IMR-90 (cell line): ENCODE results near the gene CDS2.

ENCODE experiments used
- CEBPB ChIP-seq: IDR thresholded peaks from 2 replicates; pipeline ENCODE4 v1.6.1; 2012; ENCODE audit warnings: low read depth, low read length, improper control_type of control experiment
- CHD1 ChIP-seq: IDR thresholded peaks from 2 replicates; pipeline ENCODE4 v1.6.1; 2012; ENCODE audit warnings: low read depth, low read length, improper control_type of control experiment
- CTCF ChIP-seq: conservative IDR thresholded peaks from 2 replicates; pipeline ENCODE4 v1.5.1; 2012; ENCODE audit warnings: mild to moderate bottlenecking, low read depth, low read length, improper control_type of control experiment
- ELK1 ChIP-seq: fragments of 150-350 bp; IDR thresholded peaks from 2 replicates; pipeline ENCODE4 v1.6.1; 2016; ENCODE audit warnings: low read depth, mild to moderate bottlenecking, low read length, moderate library complexity, borderline replicate concordance
- FOS ChIP-seq: fragments of 150-350 bp; IDR thresholded peaks from 2 replicates; pipeline ENCODE4 v1.6.1; 2016; ENCODE audit warnings: low read depth, low read length
- MAFK ChIP-seq: IDR thresholded peaks from 2 replicates; pipeline ENCODE4 v1.6.1; 2012; ENCODE audit warnings: low read depth, low read length, improper control_type of control experiment
- MAZ ChIP-seq: IDR thresholded peaks from 2 replicates; pipeline ENCODE4 v1.6.1; 2012; ENCODE audit warnings: low read depth, mild to moderate bottlenecking, low read length, improper control_type of control experiment, moderate library complexity, borderline replicate concordance
- POLR2A ChIP-seq: IDR thresholded peaks from 2 replicates; pipeline ENCODE4 v1.6.1; 2012; ENCODE audit warnings: mild to moderate bottlenecking, low read depth, low read length
- RAD21 ChIP-seq: IDR thresholded peaks from 2 replicates; pipeline ENCODE4 v1.6.1; 2012; ENCODE audit warnings: low read length, improper control_type of control experiment
- RCOR1 ChIP-seq: IDR thresholded peaks from 2 replicates; pipeline ENCODE4 v1.6.1; 2012; ENCODE audit warnings: mild to moderate bottlenecking, low read length, improper control_type of control experiment; ENCODE audit not compliant: insufficient replicate concordance
- TF ChIP-seq, protein P1 (sequence below): fragments of 150-350 bp; IDR thresholded peaks from 2 replicates; pipeline ENCODE4 v1.6.1; 2017; ENCODE audit warnings: mild to moderate bottlenecking, antibody characterized with exemption, low read length, low read depth

GRCh38 chr20:5170341-5170740, 43.5 kb downstream of the CDS2 start:
- TF ChIP-seq CTCF (no peak), MAFK (no peak), POLR2A (no peak), CEBPB (no peak), CHD1 (no peak), MAZ (no peak), FOS (no peak), RAD21 (no peak), ELK1 (no peak), RCOR1 (no peak)
- TF ChIP-seq, protein P1, sequence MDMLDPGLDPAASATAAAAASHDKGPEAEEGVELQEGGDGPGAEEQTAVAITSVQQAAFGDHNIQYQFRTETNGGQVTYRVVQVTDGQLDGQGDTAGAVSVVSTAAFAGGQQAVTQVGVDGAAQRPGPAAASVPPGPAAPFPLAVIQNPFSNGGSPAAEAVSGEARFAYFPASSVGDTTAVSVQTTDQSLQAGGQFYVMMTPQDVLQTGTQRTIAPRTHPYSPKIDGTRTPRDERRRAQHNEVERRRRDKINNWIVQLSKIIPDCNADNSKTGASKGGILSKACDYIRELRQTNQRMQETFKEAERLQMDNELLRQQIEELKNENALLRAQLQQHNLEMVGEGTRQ = no peak
